ENCODE measurements around the gene TNRC6C.

- TF ChIP-seq POLR2A (IDR thresholded peaks at IDR 0.05; ENCODE audit: low read length) = no peak
- no peak for TF ChIP-seq GATA1 (IDR thresholded peaks at IDR 0.05; ENCODE audit: low read depth, low read length)
These were observed 41.6 kb upstream of the TNRC6C start for GRCh38 chr17:77916703-77917481.

Measured in erythroblast (primary cell).